ENCODE results near the gene AUNIP.
A peak's percentile ranks its signal among the peaks of the same experiment; 100 is the strongest.

Gene AUNIP

DNA sequence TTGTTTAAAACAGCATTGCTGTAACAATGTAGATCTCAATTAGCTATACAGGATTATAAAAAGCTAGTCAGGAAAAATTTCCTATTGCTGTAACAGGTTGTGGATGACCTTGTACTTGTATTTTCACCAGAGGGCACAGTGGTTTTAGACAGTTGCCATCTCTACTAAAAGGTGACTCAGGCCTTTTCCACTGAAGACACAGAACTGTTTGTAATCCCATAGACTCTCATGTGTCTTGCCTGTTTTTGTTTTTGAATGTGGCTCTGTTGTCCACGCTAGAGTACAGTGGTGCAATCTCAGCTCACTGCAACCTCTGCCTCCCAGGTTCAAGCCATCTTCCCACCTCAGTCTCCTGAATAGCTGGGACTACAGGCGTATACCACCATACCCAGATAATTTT is 33.7 kb downstream of the AUNIP start:
- DNase-seq, result no peak

DNA sequence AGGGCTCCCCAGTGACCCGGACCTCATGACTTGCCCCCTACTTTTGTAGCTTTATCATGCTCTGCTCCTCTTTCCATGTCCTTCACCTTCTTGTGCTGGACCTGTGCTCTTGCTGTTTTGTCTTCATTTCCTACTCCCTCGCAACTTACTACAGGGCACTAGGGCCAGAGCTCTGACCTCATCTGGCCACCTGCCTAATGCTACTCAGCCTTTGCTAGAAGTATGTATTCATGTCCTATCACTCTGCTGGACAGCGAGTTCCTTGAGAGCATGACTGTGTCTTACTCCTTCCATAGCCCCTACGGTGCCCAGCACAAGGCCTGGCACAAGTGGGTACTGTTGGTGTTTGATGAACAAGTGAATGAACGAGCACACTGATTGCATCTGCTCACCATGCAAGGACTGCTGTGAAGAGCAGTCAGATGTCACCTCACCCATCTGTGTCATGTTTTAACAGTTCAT is 37.6 kb downstream of the AUNIP start:
- no peak for DNase-seq

DNA sequence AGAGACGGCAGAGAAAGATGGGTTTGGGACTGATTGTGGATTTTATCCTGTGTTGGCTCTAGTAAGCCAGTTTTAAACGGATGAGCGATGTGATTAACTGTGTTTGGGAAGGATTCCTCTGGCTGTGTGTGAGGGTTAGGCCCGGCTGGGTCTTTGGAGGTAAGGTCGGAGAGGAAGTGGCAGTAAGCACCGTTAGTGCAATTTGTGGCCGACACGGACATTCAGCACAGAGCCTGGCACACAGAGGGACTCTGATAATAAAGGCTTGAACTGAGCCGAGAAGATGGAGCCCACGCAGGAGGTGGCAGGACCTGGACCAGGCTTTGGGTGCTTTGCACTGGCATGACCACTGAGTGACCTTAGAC is 38.2 kb downstream of the AUNIP start:
- DNase-seq, result no peak

DNA sequence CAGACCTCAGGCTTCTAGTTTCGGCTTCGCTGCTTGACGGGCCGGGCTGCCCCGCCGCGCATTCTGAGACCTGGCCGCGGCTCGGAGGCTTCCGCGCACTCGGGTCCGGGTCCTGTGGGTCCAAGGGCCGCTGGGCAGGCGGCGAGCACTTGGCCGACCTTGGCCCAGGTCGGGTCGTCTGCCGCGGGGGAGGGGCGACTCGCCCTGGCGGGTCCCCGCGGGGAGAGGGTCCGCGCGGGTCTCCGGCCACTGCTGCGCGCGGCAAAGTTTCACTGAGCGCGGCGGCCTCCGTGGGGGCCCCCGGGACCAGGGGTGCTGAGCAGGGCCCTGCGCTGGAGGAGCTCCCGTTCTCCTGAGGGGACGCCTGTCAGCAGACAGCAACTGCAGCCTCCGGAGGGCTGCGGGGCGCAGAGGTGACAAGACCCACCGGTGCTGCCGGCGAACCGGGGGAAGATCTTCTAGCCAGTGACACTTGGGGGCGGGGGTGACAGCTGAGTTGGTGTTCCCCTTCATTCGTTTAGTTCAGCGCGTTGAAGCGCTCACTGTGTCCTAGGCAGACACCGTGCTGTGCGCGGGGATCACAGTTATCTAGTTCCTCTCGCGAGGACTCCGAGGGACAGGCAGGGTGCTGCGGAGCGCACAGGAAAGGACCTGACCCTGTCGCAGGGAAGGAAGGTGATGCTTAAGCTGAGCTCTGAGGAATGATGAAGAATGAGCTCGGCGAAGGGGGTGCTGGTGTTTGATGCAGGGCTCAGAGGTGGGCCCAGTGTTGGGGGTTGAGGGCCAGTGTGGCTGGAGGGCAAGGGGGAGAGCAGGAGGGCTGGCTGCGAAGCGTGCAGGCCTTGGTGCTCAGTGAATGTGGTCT is 38.8 kb downstream of the AUNIP start:
- DNase-seq, result peak; percentile 67 to 82 (median 82)

DNA sequence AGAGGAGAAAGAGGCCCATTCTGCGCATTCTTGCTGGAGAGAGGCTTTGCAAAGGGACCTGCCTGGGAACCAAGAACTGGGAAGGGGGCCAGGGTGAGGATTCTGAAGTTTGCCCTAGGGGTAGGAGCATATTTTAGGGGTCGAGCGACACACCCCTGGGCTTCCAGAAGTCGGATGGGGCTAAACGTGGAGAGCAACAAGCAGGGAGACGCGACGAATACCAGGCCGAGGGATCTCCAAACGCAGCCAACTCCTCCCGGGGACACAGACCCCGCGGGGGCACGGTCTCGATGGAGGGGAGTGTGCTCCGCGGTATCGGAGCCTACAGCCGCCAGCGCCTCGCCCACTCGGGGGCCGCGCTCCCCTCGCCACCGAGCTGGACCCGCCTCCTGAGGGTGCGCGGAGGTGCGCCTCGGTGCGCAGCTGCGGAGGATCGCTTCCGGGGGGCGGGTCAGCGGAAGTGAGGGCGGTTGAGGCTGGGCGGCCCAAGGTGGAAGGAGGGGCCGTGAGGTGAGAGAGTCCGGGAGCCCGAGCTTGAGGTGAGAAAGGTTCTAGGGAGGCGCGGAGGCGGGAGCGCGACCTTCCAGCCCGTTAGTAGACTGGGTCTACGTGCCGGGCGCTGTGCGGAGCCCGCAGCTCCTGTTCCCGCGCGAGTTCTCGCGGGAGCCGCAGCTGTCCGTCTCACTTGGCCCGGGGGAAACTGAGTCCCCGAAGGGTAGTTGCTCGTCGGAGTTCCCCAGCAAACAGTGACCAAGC is 39.6 kb downstream of the AUNIP start, which contains the start of gene MTFR1L:
TSS of gene MTFR1L (plus strand) at position 464 of the 756 bp plus-strand sequence. CDS start 3,151 bp downstream, outside the sequence.
- peak; percentile 71 to 90 (median 80) for DNase-seq

DNA sequence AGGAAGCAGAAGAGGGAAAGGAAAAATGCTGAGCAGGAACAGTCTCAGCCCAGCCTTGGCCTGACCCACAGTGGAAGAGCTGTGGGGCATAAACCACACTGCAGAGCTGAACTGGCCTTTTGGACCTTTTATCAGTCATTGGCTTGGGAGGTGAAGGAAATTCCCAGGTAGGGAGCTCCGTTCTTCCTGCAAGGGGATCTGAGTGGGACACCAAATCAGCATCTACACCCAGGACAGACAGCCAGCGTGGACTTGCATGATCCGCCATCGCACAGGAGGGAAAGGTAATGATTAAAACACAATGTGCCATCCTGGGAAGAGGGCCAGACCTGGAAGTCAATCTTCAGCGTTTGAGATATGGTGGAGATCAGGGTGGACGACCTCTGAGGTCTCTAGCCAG is 40.7 kb downstream of the AUNIP start:
- no peak for DNase-seq

DNA sequence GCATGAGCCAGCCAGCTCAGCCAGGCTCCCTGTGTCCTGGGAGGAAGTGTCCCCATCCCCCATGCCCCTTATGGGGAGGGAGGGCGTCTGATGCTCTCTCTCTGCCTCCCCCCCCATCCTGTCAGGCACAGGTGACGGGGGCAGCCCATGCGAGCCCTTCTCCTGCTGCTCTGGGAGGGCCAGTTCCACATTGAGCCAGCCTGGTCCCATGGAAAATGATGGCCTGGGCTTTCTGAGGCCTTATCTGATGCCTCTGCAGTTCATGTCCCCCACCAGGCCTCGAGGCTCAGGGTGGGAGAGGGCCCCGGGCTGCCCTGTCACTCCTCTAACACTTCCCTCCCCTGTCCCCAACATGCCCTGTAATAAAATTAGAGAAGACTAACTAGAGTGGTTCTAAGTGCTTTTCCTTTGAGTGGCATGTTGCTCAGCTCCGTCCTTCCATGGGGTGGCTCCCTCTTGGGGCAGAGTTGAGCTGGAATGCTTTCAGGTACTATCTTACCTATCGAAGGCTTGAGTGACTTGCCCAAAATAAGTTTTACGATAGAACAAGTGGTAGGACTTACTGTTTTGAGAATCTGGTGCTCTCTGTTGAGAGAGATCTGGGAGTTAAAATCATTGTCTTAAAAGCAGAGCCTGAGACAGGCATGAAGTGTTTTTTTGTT is 41.3 kb downstream of the AUNIP start:
- DNase-seq, result no peak

DNA sequence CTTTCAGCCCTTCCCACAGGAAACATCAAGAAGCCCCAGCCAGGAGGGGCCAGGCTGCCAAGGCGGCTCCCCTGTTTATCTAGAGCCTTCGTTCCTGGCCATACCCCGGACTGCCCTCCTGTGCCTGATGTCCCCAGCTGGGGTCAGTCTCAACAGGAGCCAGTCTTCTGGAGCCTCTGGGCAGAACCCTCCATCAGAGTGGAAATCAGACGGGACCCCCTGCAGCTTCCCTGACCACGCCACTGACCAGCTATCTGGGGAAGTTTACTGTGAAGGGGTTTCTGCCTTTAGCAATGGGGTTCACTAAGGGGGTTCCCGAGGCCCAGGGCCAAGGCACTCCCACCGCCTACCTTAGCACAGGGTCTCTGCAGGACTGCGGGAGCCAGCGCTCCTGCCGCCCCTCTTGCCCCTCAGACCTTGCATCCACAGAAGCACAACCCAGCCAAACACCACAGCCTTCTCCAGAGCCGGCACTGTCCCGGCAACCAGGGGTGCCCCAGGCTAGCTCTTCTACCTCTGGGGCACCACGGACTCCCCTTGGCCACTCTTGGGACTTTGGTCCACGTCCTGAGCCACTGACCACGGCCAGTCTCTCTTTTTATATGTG is 43.0 kb downstream of the AUNIP start:
- no peak for DNase-seq

DNA sequence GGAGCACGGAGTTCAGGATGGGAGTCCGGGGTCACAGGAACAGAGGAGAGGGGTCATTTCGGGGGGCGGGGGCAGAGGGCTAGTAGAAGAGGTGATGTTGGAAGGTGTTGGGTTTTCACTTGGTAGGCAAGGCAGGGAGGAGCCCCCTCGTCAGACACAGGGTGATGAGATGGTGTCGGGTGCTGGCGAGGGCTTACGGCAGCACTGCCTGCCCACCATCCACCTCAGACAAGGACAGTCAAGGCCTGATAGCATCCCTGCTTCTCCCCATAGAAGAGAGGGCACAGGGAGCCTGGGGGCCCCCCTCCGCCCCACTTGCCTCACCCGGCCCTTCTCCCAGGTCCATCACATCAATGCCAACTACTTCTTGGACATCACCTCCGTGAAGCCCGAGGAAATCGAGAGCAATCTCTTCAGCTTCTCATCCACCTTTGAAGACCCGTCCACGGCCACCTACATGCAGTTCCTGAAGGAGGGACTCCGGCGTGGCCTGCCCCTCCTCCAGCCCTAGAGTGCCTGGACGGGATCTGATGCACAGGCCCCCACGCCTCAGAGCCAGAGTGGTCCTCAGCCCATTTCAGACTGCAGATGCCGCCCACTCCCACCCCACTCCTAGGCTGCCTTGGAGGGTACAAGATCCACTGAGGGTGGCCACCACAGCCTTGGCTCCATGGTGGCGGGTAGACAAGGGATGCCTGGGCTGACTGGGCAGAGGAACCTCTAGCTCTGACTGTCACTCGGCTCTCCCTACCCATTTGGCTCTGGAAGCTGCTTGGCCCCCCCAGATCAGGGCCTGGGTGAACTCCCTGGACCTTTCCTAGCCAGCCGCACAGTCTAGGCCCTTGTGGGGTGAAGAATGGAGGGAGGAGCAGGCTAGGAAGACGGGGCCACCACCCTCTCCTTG is 43.8 kb downstream of the AUNIP start:
- no peak for DNase-seq

DNA sequence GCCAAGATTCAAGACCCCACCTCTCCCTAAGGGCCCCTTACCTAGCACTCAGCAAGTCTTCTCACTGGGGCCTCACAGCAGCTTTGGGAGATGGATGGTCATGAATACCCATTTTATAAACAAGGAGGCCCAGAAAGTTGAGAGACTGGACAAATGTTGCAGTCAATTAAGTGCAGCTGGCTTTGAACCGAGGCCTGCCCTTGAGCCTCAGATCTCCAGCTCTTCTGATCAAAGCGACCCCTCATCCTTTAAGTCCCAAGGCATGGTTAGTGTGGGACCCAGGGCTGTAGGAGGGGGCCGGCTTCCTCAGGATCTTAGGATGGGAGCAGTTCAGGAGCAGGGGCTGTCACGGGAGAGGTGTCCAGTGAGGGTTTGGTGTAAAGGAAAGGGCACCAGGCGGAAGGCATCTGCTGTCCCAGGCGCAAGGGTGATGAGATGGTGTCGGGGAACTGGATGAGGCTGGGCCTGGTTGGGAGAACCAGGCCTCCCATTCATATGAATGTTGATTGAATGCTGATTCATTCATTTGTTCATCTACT is 44.6 kb downstream of the AUNIP start:
- DNase-seq, result no peak

DNA sequence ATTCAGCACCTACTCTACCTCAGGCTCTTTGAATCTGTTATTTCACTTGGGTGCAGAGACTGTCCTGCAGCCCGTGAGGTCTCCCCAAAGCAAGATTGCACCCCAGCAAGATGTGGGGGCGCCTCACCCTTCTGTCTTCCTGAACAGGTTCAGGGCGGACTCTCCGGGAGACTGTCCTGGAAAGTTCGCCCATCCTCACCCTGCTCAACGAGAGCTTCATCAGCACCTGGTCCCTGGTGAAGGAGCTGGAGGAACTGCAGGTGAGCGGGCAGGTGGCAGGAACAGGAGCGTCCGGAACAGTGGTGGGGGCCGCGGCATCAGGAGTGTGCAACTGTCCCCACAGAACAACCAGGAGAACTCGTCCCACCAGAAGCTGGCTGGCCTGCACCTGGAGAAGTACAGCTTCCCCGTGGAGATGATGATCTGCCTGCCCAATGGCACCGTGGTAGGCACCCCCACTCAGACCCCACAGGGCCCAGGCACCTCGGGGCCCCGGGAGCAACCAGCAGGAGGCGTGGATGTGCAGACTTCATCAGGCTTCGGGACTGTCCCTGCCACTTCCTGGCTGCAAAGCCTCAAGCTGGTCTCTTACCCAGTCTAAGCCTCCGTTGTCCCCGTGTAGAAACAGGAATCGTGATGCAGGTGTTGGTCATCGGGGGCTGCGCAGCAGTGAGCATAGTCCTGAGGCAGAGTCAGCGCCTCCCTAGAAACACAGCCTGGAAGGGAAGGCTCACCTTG is 45.4 kb downstream of the AUNIP start:
- DNase-seq, result no peak

DNA sequence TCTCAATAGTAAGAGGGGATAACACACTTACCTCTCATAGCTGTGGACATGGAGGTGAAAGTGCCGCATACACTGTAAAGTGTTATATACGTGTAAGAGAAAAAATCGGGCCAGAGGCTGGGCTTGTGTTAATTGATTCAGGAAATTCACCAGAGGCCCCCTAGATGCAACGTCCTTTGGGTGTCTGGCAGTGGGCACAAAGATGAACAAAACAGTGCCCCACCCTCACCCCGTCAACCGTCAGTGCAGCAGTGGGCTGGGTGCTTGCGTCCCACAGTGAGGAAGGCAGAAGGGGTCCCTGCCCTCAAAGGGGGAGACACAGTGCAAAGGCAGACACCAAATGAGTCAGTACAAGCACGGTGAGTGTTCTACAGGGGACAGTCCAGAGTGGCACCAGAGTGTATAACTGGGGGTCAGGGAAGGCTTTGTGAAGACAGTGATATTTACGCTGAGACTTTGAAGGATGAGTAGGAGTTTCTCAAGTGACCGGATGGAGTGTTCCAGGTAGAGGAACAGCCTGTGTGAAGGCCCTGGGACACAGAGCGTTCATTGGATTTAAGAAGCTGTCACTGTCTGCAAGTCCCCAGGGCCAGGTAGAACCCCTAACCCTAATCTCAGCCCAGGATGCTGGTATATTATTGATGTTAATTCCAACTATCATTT is 46.1 kb downstream of the AUNIP start:
- DNase-seq, result no peak

DNA sequence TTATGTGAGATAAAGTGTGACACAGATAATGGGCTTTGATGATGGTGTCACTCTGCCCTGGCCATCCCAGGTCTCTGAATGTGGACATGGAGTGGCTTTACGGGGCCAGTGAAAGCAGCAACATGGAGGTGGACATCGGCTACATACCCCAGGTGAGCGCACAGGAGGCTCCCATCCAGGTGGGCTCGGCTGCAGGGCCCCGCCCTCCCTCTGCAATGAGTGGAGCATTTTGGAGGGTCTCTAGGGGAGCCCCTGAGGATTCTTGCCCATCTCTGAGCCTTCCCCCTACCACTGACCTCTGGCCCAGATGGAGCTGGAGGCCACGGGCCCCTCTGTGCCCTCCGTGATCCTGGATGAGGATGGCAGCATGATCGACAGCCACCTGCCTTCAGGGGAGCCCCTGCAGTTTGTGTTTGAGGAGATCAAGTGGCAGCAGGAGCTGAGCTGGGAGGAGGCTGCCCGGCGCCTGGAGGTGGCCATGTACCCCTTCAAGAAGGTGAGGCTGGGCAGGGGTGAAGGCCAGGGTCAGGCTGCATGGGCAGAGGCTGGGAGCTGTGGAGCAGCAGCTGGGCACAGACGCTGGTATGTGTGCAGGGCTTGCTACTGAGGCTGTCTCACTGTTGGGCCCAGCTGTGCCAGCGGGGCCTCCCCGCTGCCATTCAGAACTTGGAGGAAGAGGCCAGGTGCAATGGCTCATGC is 47.7 kb downstream of the AUNIP start:
- DNase-seq, result no peak

DNA sequence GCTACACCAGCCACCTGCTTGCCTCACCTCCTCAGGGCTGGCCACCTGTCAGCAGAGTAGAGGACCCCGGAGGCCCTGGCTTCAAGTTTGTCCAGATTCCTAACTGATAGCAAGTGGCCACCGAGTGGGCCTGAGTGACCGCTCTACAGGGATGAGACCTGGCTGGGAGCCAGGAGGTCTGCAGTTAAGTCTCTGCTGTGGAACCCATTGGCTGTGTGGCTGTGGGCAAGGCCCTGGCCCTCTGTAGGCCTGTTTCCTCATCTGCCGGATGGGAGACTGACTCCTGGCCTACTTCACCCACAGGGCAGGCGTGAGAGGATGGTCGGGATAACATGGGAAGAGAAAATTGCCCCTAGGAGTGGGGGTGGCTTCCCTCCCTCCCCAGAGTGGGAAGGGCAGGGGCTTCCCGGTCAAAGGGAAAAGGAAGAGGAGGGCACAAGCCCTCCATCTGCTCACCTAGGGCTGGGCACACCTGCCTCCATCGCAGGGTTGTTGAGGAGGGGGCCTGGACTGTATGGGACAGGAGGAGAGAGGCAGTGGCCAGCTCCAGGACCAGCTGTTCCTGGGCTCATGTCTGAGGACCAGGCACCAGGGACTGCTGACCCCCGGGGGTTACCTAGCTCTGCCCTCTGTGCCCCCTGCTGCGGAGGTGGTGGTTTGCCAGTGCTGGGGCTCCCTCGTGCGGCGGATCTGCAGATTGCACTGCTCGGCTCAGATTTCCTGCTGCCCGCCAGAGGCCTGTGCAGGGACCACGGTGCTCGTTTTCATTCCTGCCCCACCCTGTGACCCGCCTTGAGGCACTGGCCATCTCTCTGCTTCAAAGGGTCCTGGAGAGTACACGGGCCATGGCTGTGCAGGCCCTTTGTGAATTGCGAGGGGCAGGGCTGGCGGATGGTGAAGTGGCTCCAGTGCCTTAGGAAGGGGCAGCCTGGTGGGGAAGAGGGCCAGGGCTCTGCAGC is 48.6 kb downstream of the AUNIP start:
- peak; percentile 66 to 85 (median 77) for DNase-seq

DNA sequence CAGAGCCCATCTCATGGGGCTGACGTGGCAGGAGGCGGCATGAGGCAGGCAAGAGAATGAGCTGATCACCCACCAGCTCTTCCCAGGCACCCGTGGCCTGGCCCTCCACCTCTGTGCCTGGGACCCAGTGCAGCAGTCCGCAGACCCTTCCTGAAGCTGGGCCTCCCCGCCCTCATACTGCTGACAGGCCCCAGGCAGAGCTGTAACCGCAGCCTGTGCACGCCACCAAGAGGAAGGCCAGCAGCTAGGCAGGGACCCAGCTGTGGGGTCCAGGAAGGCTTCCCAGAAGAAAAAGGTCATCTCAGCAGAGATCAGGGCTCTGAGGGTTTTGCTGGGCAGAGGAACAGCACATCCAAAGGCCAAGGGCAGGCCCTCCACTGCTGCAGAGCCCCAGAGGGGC is 49.3 kb downstream of the AUNIP start:
- no peak for DNase-seq

DNA sequence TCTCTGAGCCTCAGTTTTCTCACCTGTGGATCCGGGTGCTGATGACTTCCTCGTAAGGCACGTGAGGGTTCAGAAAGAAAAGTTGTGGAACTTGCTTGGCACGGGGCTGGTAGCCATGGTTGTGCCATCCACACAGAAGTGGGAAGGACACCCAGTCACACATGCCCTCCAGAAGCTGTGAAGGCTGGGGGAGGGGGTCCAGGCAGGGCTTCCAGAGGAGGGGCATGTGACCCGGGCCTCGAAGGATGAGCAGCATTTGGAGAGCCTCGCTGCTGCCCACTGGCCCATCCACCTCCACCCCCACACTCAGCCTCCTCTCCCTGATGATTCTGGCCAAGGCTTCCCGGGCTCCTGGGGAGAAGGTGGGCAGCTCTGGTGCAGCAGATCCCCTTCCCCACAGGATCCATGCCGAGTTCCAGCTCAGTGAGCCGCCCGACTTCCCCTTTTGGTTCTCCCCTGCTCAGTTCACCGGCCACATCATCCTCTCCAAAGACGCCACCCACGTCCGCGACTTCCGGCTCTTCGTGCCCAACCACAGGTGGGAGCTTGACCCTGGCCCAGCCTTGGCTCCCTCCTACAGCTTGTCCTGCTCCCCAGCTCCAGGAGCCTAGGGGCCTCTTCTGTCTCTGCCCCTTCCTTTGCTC is 49.9 kb downstream of the AUNIP start:
- DNase-seq, result peak; percentile 67 to 86 (median 79)

DNA sequence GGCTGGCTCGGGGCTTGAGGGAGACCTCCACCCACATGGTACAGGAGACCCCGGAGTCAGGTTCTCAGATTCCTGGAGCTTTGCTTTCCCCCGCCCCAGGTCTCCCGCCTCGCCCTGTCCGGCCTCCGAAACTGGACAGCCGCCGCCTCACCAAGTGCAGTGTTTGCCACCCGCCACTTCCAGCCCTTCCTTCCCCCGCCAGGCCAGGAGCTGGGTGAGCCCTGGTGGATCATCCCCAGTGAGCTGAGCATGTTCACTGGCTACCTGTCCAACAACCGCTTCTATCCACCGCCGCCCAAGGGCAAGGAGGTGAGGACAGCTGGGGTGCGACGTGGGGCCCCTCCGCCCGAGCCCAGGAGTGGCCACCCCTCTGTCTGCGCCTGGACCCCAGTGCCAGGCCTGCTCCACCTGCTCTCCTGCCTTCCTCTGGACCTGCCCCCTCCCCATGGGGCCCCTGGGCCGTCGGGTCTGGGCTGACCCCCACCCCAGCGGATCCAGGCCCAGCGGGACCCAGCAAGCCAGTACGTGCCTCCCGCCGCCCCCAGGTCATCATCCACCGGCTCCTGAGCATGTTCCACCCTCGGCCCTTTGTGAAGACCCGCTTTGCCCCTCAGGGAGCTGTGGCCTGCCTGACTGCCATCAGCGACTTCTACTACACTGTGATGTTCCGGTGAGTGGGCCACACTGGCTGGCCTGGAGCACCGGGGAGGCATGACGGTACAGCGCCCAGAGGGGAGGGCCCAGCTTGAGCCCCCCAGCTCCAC is 50.6 kb downstream of the AUNIP start:
- DNase-seq, result no peak

Measured in suppressor macrophage (primary cell).